HG02884 (cell line): ENCODE data around the gene ZNF764.
A peak's percentile ranks its signal among the peaks of the same experiment; 100 is the strongest.
"Not testable (repeated sequence)": the region's sequence is repeated elsewhere in the genome, so short reads cannot be mapped to it uniquely, and the experiment has no call there.

Experiments
- ATAC-seq: cut with Tn5 transposase; IDR thresholded peaks from one replicate; pipeline ENCODE4 v1.9.1; 2021; ENCODE audit warnings: mild to moderate bottlenecking, moderate library complexity; ENCODE audit not compliant: unreplicated experiment

ZNF764 gene

GRCh38 chr16:30557957-30558788, at the start of gene ZNF764:
Gene ZNF764, minus strand, starts transcription at chr16:30558374. Its CDS starts 192 bp downstream, at chr16:30558182.
- peak; percentile 75 for ATAC-seq

DNA sequence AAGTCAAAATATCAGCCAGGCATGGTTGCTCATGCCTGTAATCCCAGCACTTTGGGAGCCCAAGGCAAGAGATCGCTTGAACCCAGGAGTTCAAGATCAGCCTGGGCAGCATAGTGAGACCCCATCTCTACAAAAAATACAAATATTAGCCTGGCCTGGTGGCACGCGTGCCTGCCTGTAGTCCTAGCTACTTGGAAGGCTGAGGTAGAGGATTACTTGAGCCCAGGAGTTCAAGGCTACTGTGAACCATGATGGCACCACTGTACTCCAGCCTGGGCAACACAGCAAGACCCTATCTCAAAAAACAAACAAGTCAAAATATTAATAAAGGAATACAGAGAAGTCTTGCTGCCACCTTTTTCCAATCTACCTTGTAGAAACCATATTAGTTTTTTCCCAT, 47.8 kb upstream of the ZNF764 start:
- no peak for ATAC-seq

DNA sequence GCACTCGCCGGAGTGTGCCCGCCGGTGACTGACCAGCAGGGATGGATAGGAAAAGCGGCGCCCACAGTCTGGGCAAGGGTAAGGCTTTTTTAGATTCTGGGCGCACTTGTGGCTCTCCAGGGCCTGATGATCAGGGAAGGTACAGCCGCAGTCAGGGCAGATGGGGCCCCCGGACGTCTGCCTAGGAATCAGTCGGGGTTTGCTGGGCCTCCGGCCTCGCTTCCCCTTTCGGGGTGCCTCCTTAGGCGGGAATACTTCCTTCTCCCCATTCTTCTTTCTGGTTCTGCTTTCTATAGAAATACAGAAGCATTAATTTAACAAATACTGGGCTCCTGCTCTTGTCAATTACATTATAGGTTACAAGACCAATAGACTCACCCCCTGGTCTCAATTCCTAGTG, 47.0 kb upstream of the ZNF764 start:
- no peak for ATAC-seq

- no peak for ATAC-seq
Measured at GRCh38 chr16:30604316-30604947, 46.3 kb upstream of the ZNF764 start.

DNA sequence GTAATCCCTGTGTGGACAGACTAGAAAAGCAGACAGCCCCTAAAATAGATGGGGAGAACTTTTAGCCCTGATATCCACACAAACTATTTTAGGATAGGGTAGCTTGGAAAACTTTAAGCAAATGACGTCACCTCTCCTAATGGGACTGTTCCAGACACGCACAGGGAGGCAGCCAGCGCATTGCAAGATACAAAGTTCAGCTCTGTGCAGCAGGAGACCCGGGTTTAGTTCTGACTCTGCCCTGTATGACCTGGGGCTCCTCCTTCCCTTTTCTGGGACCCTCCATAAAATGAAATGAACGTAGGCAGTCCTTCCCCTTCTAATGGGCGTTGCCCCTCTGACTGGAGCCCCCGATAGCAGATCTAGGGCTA, 45.8 kb upstream of the ZNF764 start:
- no peak for ATAC-seq

DNA sequence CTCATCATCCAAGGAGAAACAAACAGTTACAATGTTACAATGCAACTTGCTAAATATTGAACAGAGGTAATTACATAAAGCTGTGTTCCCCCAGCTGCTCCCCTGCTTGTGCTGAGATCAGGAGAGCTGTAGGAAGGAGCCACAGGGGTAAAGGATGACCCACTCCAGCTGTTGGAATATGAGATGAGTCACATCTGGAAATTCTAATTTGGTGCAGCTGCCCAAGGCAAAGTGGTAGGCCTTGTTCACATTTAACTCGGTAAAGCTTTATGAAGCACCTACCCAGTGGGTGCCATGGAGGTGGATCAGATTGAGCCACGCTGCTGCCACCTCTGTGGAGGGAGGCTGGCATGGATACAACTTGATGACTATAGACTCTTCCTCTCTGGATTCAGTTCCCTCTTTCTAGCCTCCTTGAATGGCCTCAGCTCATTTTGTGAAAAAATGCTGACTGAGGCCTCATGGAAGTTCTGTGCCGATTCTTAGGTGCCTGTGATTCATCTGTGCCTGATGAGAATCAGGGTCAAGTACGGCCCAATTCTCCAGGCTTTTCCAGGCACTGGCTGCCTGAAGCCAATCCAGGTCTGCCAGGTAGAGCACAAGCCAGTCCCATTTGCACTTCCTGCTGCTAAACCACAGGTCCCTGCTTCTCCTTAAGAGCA, 44.6 kb upstream of the ZNF764 start:
- ATAC-seq, result no peak

DNA sequence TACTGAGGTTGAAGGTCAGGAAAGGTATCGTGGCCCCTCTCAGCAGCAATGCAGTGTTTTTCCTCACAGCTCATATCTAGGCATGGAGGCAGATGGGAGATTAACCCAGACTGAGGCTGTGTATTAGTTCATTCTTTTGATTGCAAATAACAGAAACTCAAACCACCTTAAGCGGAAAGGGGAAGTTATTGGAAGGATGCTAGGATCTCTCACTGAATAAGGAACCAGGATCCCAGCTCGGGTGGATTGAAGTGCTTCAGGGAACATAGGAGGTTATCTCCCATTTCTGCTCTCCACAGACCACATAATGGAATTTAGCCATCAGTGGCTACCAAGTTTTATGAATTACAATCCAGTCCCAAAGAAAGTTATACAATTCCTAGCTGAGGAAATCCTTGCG, 43.8 kb upstream of the ZNF764 start:
- no peak for ATAC-seq

DNA sequence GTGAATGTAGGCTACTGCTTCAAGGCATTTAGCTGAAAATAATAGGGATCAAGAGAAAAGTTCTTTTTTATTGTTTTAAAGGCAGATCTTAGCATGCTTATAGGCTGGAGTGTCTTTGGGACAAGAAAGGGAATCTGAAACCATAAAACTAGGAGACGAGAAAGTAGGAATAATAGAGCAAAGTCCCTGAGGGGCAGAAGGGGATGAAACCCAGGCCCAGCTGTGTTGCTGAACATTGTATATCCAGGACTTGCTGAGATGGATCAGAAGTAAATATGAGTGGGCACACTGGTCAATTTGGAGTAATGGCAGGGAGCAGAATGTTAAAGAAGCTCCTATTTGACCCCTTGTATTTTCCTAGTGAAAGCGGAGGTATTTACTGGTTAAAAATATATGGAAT, 42.8 kb upstream of the ZNF764 start:
- no peak for ATAC-seq

DNA sequence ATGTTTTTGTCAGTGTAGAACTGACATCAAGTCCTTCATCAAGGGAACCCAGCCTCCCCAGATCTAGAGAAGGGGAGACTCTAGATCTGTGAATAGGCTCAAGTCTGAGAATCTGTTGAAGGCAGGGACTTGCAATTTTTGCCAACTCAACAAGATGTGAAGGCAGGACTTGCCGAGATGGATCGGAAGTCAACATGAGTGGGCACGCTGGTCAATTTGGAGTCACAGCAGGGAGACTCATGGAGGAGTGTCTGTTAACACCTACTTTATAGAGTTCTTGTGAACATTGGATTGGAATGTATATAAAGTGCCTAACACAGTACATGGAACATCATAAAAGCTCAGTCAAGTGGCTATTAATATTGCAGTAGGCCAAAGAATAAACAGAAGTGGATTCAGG, 42.0 kb upstream of the ZNF764 start:
- ATAC-seq, result no peak

GRCh38 chr16:30592871-30593270, 34.7 kb upstream of the ZNF764 start:
- no peak for ATAC-seq

DNA sequence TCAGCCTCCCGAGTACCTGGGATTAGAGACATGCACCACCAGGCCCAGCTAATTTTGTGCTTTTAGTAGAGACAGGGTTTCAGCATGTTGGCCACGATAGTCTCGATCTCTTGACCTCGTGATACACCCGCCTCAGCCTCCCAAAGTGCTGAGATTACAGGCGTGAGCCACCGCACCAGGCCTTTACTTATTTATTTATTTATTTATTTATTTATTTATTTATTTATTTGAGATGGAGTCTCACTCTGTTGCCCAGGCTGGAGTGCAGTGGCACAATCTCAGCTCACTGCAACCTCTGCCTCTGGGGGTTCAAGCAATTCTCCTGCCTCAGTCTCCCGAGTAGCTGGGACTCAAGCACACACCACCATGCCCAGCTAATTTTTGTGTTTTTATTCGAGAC, 32.7 kb upstream of the ZNF764 start:
- not testable (repeated sequence) for ATAC-seq

- ATAC-seq, result not testable (repeated sequence)
Measured at GRCh38 chr16:30589582-30589981, 31.4 kb upstream of the ZNF764 start.

- no peak for ATAC-seq
Measured at GRCh38 chr16:30588651-30589050, 30.5 kb upstream of the ZNF764 start.

DNA sequence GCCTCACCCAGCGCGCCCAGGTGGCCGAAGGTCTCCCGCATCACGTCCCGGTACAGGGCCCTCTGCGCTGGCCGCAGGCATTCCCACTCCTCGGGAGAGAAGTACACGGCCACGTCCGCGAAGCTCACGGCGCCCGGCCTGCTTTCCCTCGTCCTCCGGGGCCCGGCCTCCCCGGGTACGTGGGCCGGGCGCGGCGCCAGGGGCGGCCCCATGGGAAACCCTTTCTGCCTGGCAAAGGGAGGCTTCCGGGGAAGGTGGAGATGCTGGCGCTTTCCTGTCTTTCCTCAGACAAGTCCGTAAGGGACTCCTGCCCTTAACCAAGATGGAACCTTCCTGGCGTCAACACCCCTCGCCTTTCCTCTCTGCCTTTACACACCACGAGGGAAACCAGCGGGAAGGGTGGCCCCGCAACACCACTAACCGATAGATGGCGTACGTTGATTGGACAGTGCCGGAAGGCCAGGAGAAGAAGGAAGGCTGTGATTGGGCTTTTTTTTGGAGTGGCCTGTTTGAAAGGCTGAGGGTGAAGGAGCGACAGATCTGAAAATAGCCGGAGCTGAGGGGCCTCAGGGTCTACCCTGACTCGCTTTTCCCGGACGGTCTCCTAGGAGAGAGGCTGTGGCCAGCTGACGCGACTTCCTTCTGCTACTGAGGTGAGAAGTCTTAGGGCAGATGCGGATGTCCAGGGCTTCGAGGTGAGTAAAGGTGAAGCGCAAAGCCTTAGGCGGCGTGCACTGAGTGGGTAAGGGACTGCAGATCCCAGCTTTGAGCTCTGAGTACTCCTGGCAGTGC, 27.4 kb upstream of the ZNF764 start, which contains the start of gene ZNF785:
TSS of gene ZNF785 (minus strand) at position 298 of the 792 bp plus-strand sequence. CDS start at position 212, 86 bp downstream.
- peak; percentile 82 for ATAC-seq

DNA sequence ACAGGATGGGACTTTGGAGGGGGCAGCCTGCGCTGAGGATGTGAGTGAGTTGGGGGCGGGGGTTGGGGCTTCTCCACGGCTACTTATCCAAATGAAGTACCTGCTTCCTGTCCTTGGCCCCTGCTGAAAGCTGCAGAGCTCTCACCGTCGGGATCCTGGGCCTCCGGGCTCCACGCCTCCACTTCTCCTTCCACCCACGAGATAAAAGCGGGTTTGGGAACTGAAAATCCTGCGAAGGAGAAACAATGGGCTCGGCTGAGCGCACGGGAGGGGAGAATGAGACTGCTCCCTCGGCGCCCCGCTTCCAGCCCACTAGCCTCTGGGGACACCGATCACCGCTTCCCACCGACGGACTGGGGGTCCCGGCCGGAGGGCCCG, 26.8 kb upstream of the ZNF764 start:
- ATAC-seq, result peak; percentile 11

DNA sequence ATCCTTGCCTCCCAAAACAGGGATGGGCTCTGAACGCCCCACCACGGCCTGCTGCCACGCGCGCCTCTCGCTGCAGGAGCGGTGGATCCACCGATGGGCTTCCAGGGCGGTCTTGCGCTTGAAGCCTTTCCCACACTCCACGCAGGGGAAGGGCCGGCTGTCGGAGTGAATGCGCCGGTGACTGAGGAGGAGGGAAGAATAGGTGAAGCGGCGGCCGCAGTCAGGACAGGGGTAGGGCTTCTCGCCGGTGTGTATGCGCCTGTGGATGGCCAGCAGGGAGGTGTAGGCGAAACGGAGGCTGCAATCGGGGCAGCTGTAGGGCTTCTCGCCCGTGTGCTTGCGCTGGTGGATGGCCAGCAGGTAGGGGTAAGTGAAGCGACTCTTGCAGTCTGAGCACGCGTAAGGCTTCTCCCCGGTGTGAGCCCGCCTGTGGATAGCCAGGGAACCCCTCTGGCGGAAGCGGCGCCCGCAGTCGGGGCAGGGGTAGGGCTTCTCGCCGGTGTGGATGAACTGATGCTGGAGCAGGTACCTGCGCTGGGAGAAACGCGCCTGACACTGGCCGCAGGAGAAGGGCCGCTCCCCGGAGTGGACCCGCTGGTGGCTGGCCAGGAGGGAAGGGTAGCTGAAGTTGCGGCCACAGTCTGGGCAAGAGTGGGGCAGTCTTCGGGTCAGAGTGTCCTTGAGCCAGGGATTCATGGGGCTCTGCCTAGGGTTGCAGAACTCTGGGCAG, 24.6 kb upstream of the ZNF764 start:
- ATAC-seq, result no peak

DNA sequence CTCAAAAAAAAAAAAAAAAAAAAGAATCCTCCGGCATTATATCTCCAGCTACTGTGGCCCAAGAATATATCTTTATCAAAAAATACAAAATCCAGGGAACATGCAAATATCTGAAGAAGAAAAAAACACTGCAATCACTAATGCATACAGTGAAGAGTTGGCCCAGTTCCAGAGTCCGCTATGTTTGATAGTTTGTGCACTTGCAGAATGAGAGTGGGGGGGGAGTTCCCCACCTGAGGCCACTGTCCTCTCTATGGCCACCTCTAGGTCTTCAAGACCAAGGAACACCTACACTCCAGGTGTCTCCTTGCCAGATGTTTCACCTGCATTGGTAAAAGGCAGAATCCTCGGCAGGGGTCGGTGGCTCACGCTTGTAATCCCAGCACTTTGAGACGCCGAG, 23.3 kb upstream of the ZNF764 start:
- no peak for ATAC-seq

DNA sequence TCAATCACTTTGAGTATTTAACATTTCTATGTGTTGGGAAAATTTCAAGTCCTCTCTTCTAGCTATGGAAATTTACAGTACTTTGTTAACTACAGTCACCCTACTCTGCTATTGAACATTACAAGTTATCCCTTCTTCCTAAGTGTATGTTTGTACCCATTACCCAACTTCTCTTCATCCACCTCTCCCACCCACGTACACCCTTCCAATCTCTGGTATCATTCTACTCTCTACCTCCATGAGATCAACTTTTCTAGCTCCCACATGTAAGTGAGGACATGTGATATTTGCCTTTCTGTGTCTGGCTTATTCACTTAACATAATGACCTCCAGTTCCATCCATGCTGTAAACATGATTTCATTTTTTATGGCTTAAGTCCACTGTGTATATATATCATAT, 16.5 kb upstream of the ZNF764 start:
- no peak for ATAC-seq

DNA sequence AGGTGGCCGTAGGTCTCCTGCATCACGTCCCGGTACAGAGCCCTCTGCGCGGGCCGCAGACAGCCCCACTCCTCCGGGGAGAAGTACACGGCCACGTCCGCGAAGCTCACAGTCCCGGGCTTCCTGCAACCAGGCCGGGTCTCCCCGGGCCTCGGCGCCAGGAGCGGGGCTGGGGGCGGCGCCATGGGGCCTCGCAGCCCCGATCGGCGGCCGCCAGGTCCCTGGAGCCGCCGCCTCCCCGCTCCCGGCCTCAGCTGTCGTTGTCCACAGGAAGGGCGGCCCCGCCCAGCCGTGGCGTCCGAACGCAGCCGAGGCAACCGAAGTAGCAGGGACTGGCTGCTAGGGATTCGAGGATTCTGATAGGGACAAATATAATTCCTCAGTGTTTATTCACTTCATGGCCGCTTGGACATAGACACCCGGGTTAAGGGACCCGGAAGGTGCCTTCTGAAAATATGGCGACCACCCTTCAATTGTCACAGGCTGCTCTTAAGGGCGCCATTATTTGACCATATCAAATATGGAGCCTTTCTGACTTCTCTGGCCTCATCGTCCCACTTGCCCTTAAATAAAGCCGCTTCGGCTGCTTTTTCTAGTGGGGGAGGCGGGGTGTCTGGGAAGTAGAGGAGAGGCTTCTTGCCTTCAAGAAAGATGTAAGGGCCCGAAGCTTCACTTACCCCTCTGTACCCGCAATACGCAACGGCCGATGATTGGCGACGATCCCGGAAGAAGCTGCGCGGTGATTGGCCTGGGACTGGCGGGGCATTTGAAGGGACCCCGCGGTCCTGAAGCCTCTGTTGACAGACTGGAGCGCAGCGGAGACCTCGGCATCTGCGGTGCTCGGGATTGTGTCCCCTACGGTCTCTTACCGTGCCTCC, 13.5 kb upstream of the ZNF764 start, which contains the start of gene ZNF688:
TSS of gene ZNF688 (minus strand) at position 270 of the 878 bp plus-strand sequence. CDS start at position 185, 85 bp downstream.
- ATAC-seq, result peak; percentile 72
